Thoracic aorta (tissue), 2 donors: Measurements from ENCODE around the gene GRM8. TPM values are rescaled to one million over a fixed set of nuclear protein-coding genes. Genes with fewer than 3 reads are reported as not detected.

Experiments used
- ATAC-seq: fragments of 150-250 bp; one replicate; pipeline ENCODE4 v1.8.0; 2017; ENCODE audit warnings: low read depth; ENCODE audit not compliant: insufficient number of reproducible peaks, low FRiP score
- DNase-seq: peaks from one replicate; pipeline ENCODE4 v3.0.0-alpha.2; 2020; ENCODE audit warnings: low spot score
- H3K27ac ChIP-seq, 2 donors: fragments of 200-600 bp; sonication (generic); 1 replicate in 1 of 2; 2 replicates in 1 of 2; pipeline ENCODE4 v1.5.1; 2016; ENCODE audit warnings: mild to moderate bottlenecking in 2 of 2, moderate library complexity in 2 of 2
- H3K27me3 ChIP-seq: fragments of 200-600 bp; sonication (generic); replicated peaks from 2 replicates; pipeline ENCODE4 v1.6.0; 2016; ENCODE audit warnings: mild to moderate bottlenecking; ENCODE audit not compliant: insufficient read depth
- H3K36me3 ChIP-seq: fragments of 200-600 bp; sonication (generic); one replicate; pipeline ENCODE4 v1.5.1; 2016
- H3K4me1 ChIP-seq, 2 donors: fragments of 200-600 bp; sonication (generic); 1 replicate in 1 of 2; 2 replicates in 1 of 2; pipeline versions ENCODE4 v1.5.1 to v1.6.0; 2016; ENCODE audit warnings: low read depth in 2 of 2, mild to moderate bottlenecking in 1 of 2; ENCODE audit not compliant: control insufficient read depth in 1 of 2
- H3K4me3 ChIP-seq: fragments of 200-600 bp; sonication (generic); 2 replicates; pipeline ENCODE4 v1.5.1; 2016; ENCODE audit warnings: mild to moderate bottlenecking
- H3K9me3 ChIP-seq: fragments of 200-600 bp; sonication (generic); 2 replicates; pipeline ENCODE4 v1.5.1; 2016
- CTCF ChIP-seq: fragments of 200-600 bp; sonication (generic); IDR thresholded peaks from one replicate; pipeline ENCODE4 v1.5.1; 2019; ENCODE audit warnings: antibody characterized with exemption
- total RNA-seq, 2 donors: library from RNA; depleted of rRNA; stranded (reverse); fragments of >200 nt; gene quantifications; one replicate each; pipeline versions ENCODE4 v1.1.0 to v1.2.3, GENCODE V29; 2016

The GRM8 gene
- total RNA-seq, 2 donors from 2014 or later, result not detected

- TF ChIP-seq CTCF, result no peak
- Histone ChIP-seq H3K4me3 (no peak overlapping the region), H3K4me1 (no peaks in the 10 kb centered on the region), H3K36me3 (no peaks in the 10 kb centered on the region), H3K9me3 (no peaks in the 10 kb centered on the region), H3K27me3 (no peaks in the 10 kb centered on the region), H3K27ac (no peak overlapping the region)
- no peak for ATAC-seq
- no peak for DNase-seq
These were observed 469.1 kb downstream of the GRM8 start for GRCh38 chr7:126783613-126784012.

- Histone ChIP-seq H3K4me1 (no peaks in the 10 kb centered on the region), H3K4me3 (no peak overlapping the region), H3K27ac (no peak overlapping the region), H3K27me3 (no peaks in the 10 kb centered on the region), H3K9me3 (no peaks in the 10 kb centered on the region), H3K36me3 (no peaks in the 10 kb centered on the region)
- no peak for ATAC-seq
- TF ChIP-seq CTCF, result no peak
- DNase-seq, result no peak
These were observed 471.7 kb downstream of the GRM8 start for GRCh38 chr7:126780993-126781392.

- no peak overlapping the region for H3K27ac ChIP-seq
- no peak for ATAC-seq
- no peak for DNase-seq
- H3K9me3 ChIP-seq, result no peaks in the 10 kb centered on the region
- no peak overlapping the region for H3K4me3 ChIP-seq
- no peaks in the 10 kb centered on the region for H3K4me1 ChIP-seq
- no peak for TF ChIP-seq CTCF
- H3K27me3 ChIP-seq, result no peaks in the 10 kb centered on the region
- H3K36me3 ChIP-seq, result no peaks in the 10 kb centered on the region
These were observed 474.6 kb downstream of the GRM8 start for GRCh38 chr7:126778101-126778500.

GRCh38 chr7:126776498-126776897, 476.2 kb downstream of the GRM8 start:
- H3K27ac ChIP-seq, result no peak overlapping the region
- no peak for ATAC-seq
- TF ChIP-seq CTCF, result no peak
- H3K4me1 ChIP-seq, result no peaks in the 10 kb centered on the region
- H3K9me3 ChIP-seq, result no peaks in the 10 kb centered on the region
- DNase-seq, result no peak
- no peak overlapping the region for H3K4me3 ChIP-seq
- no peaks in the 10 kb centered on the region for H3K36me3 ChIP-seq
- no peaks in the 10 kb centered on the region for H3K27me3 ChIP-seq

- Histone ChIP-seq H3K27ac (no peak overlapping the region), H3K27me3 (no peaks in the 10 kb centered on the region), H3K4me3 (no peak overlapping the region), H3K9me3 (no peaks in the 10 kb centered on the region), H3K36me3 (no peaks in the 10 kb centered on the region), H3K4me1 (no peaks in the 10 kb centered on the region)
- TF ChIP-seq CTCF, result no peak
- no peak for DNase-seq
- no peak for ATAC-seq
These were observed 478.7 kb downstream of the GRM8 start for GRCh38 chr7:126774077-126774476.
